ENCODE data around the gene ADAMTS15. TPM values are rescaled to one million over a fixed set of nuclear protein-coding genes. Genes with fewer than 3 reads are reported as not detected.

Gene ADAMTS15
- total and polyA plus RNA-seq, 12 donors, result 7.7 to 49.4 (median 16.4) TPM

DNA sequence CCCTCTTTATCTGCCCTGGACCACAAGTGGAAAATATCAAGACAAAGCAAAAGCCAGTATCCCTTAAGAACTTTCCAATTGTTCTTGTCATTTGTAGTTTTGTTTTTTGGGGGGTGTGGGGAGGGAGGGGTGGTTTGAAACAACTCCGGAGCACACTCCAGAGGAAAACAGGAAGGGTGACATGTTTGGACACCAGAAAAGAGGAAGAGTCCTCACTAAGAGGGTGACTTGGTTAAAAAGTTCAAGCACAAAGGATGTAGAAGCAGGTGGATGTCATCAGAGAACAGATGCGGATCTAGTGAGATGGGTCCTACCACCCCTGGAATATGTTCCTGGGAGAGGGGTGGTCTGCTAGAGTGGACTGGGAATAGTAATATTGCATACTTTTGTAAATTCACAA, 45.9 kb upstream of the ADAMTS15 start:
- no peak for TF ChIP-seq CTCF (IDR thresholded peaks at IDR 0.05)
- intact Hi-C loops (cut with DNase I), result loop anchor here in 1 of 10 donors (10.0 kb wide), 1 partner anchor 188 kb away; no protein-coding TSS in a partner anchor
- ATAC-seq, result no peak

DNA sequence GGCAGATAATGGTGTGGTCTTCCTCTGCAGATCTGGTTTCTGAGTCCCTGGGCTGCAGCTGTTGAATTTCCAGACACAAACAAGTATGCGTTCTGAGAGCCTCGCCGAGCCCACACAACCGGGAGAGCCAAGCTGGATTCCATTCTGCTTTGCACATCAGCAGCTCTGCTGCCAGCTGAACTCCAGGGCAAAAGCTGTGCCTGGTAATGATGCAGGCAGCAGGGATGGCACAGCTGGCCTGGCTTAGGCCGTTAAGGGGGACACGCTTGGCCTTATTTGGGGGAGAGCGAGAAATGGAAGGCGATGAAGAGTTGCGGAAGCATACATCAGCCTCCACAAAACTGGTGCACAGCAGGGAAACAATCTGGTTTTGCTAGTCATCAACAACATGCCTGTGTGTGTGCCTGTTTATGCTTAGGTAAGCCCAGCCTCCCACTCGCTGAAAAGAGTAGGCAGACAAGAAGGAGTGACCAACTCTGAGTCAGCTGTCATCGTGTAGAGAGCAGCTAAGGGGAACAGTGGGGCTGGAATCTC, 45.1 kb upstream of the ADAMTS15 start:
- Histone ChIP-seq H3K27me3 (no peaks in the 10 kb centered on the region), H3K4me3 (no peak overlapping the region), H3K4me1 (peaks cover 2 to 52% (median 32%) of the 10 kb centered on the region in 9 donors), H3K9me3 (no peaks in the 10 kb centered on the region), H3K36me3 (no peaks in the 10 kb centered on the region), H3K27ac (peak overlapping the region in 8 of 10 donors; percentile 7 to 85 (median 66))
- 38 to 48% methylated on average over 11 of the region's 11 CpGs for WGBS, 2 donors
- intact Hi-C loops (cut with DNase I), result loop anchor here in 1 of 10 donors (10.0 kb wide), 1 partner anchor 189 kb away; no protein-coding TSS in a partner anchor
- peak; percentile 56 to 86 (median 76) for ATAC-seq
- no peak for TF ChIP-seq CTCF (IDR thresholded peaks at IDR 0.05)
- peak; percentile 50 to 58 for DNase-seq

More for the DNA sequence above, 45.9 kb upstream of the ADAMTS15 start:
- H3K4me3 ChIP-seq, result no peak overlapping the region
- no peaks in the 10 kb centered on the region for H3K9me3 ChIP-seq
- peak overlapping the region in 8 of 10 donors; percentile 6 to 85 (median 66) for H3K27ac ChIP-seq
- no peaks in the 10 kb centered on the region for H3K36me3 ChIP-seq
- peaks cover 0 to 44% (median 32%) of the 10 kb centered on the region in 9 donors for H3K4me1 ChIP-seq
- 66% methylated on average over 2 of the region's 2 CpGs for WGBS, 2 donors
- no peaks in the 10 kb centered on the region for H3K27me3 ChIP-seq
- DNase-seq, result no peak

DNA sequence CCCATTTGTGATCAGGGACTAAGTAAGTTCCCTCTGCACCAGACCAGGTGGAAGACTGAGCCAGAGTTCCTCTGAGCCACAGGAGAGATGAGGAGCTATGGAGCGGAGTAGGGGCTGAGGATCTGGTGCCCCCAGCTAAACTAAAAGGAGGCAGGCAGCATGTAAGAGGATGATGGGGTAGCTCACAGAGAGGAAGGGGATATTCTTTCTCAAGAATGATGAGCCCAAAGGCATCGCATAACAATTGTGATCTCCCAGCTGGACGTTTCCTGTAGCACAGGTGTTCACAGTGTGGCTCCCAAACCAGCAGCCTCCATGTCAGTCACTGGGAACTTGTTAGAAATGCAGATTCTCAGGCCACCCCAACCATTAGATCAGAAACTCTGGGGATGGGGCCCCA, 44.5 kb upstream of the ADAMTS15 start:
- no peak for ATAC-seq
- Histone ChIP-seq H3K4me3 (no peak overlapping the region), H3K27me3 (no peaks in the 10 kb centered on the region), H3K36me3 (no peaks in the 10 kb centered on the region), H3K9me3 (no peaks in the 10 kb centered on the region), H3K27ac (peak overlapping the region in 7 of 10 donors; percentile 52 to 85 (median 66)), H3K4me1 (peaks cover 2 to 55% (median 32%) of the 10 kb centered on the region in 9 donors)
- intact Hi-C loops (cut with DNase I), result loop anchor here in 1 of 10 donors (10.0 kb wide), 1 partner anchor 189 kb away; no protein-coding TSS in a partner anchor
- no peak for DNase-seq
- TF ChIP-seq CTCF (IDR thresholded peaks at IDR 0.05), result no peak
- 81 to 86% methylated on average over 3 of the region's 3 CpGs for WGBS, 2 donors

DNA sequence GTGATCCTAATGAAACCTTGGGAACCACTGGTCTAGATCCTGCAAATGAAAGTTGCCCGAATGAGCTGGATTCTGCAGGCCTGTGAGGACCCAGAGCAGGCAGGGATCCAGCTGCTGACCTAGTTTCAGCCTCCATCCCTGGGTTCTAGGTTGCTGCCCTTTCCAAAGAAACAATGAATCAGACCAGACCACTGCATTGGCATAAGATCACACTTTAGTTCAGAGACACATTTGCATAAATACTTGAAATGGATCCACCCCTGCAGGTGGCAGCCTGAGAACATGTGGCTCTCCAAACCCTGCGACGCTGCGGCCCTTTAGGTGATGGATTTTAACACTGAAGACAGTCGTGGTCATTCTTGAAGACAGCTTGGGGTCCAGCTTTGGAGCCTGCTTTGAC, 43.7 kb upstream of the ADAMTS15 start:
- H3K9me3 ChIP-seq, result no peaks in the 10 kb centered on the region
- H3K4me3 ChIP-seq, result no peak overlapping the region
- ATAC-seq, result no peak
- no peak for DNase-seq
- WGBS, 2 donors, result 89% methylated on average over 5 of the region's 5 CpGs
- no peak for TF ChIP-seq CTCF (IDR thresholded peaks at IDR 0.05)
- H3K27ac ChIP-seq, result peak overlapping the region in 1 of 10 donors; percentile 85
- no peaks in the 10 kb centered on the region for H3K36me3 ChIP-seq
- H3K27me3 ChIP-seq, result no peaks in the 10 kb centered on the region
- intact Hi-C loops (cut with DNase I), result loop anchor here in 1 of 10 donors (10.0 kb wide), 1 partner anchor 190 kb away; no protein-coding TSS in a partner anchor
- peaks cover 2 to 55% (median 32%) of the 10 kb centered on the region in 9 donors for H3K4me1 ChIP-seq

All from heart right ventricle (tissue), 16 donors.